H9 (cell line): ENCODE measurements around the gene MMP17. TPM values are rescaled to one million over a fixed set of nuclear protein-coding genes. Genes with fewer than 3 reads are reported as not detected.

Experiments
- DNase-seq: peaks from one replicate; pipeline ENCODE4 v3.0.0-alpha.2; 2017
- H2AFZ ChIP-seq: one replicate; pipeline ENCODE4 v1.6.1; 2013; ENCODE audit warnings: mild to moderate bottlenecking, low read length, control low read depth, moderate library complexity
- H2AK5ac ChIP-seq: 2 replicates; pipeline ENCODE4 v1.6.1; 2013; ENCODE audit warnings: low read length, control low read depth, mixed read lengths; ENCODE audit not compliant: insufficient read length
- H2BK120ac ChIP-seq: one replicate; pipeline ENCODE4 v1.6.1; 2013; ENCODE audit warnings: low read depth, mild to moderate bottlenecking, low read length, control low read depth, inconsistent platforms; ENCODE audit not compliant: poor library complexity, severe bottlenecking
- H2BK12ac ChIP-seq: 2 replicates; pipeline ENCODE4 v1.6.1; 2013; ENCODE audit warnings: low read length, control low read depth, mixed read lengths, low read depth; ENCODE audit not compliant: insufficient read length
- H2BK15ac ChIP-seq: 2 replicates; pipeline ENCODE4 v1.6.1; 2013; ENCODE audit warnings: low read depth, low read length, control low read depth
- H2BK20ac ChIP-seq: one replicate; pipeline ENCODE4 v1.6.1; 2013; ENCODE audit warnings: low read depth, mild to moderate bottlenecking, low read length, control low read depth, inconsistent platforms; ENCODE audit not compliant: poor library complexity, severe bottlenecking
- H2BK5ac ChIP-seq: 2 replicates; pipeline ENCODE4 v1.6.1; 2013; ENCODE audit warnings: low read length, control low read depth, mixed read lengths; ENCODE audit not compliant: insufficient read length
- H3K14ac ChIP-seq: 2 replicates; pipeline ENCODE4 v1.6.1; 2013; ENCODE audit warnings: low read length, control low read depth; ENCODE audit not compliant: insufficient read depth
- H3K18ac ChIP-seq: 2 replicates; pipeline ENCODE4 v1.6.1; 2013; ENCODE audit warnings: low read depth, mild to moderate bottlenecking, mixed read lengths, low read length, control low read depth; ENCODE audit not compliant: insufficient read length
- H3K23ac ChIP-seq: 2 replicates; pipeline ENCODE4 v1.6.1; 2013; ENCODE audit warnings: low read length, control low read depth, mixed read lengths, low read depth; ENCODE audit not compliant: insufficient read length
- H3K23me2 ChIP-seq: 2 replicates; pipeline ENCODE4 v1.6.1; 2013; ENCODE audit warnings: low read depth, mild to moderate bottlenecking, mixed read lengths, low read length, control low read depth; ENCODE audit not compliant: insufficient read length, poor library complexity, severe bottlenecking
- H3K27ac ChIP-seq: 2 replicates; pipeline ENCODE4 v1.5.1; 2013; ENCODE audit warnings: low read length, control low read depth, mixed read lengths, low read depth; ENCODE audit not compliant: insufficient read length
- H3K27me3 ChIP-seq: 2 replicates; pipeline ENCODE4 v1.6.1; 2013; ENCODE audit warnings: low read length, control low read depth, inconsistent platforms; ENCODE audit not compliant: insufficient read depth
- H3K4ac ChIP-seq: 2 replicates; pipeline ENCODE4 v1.6.1; 2013; ENCODE audit warnings: low read depth, mild to moderate bottlenecking, control low read depth, inconsistent platforms, low read length, moderate library complexity
- H3K4me1 ChIP-seq: 2 replicates; pipeline ENCODE4 v1.6.1; 2013; ENCODE audit warnings: low read length, control low read depth, inconsistent platforms; ENCODE audit not compliant: insufficient read depth
- H3K4me2 ChIP-seq: 2 replicates; pipeline ENCODE4 v1.6.1; 2013; ENCODE audit warnings: low read length, control low read depth, mixed read lengths; ENCODE audit not compliant: insufficient read length, insufficient read depth
- H3K56ac ChIP-seq: 2 replicates; pipeline ENCODE4 v1.6.1; 2013; ENCODE audit warnings: low read depth, mild to moderate bottlenecking, mixed read lengths, low read length, control low read depth; ENCODE audit not compliant: insufficient read length
- H3K79me1 ChIP-seq: 2 replicates; pipeline ENCODE4 v1.6.1; 2013; ENCODE audit warnings: low read depth, mild to moderate bottlenecking, moderate library complexity, low read length, control low read depth, inconsistent platforms; ENCODE audit not compliant: insufficient read depth, poor library complexity, severe bottlenecking
- H3K79me2 ChIP-seq: 2 replicates; pipeline ENCODE4 v1.6.1; 2013; ENCODE audit warnings: low read length, control low read depth, inconsistent platforms; ENCODE audit not compliant: insufficient read depth
- H3K9ac ChIP-seq: 2 replicates; pipeline ENCODE4 v1.6.1; 2013; ENCODE audit warnings: low read length, control low read depth, mixed read lengths; ENCODE audit not compliant: insufficient read length; ENCODE audit errors: extremely low read depth
- H3K9me3 ChIP-seq: one replicate; pipeline ENCODE4 v1.6.1; 2013; ENCODE audit warnings: low read depth, low read length, inconsistent platforms; ENCODE audit not compliant: control insufficient read depth
- H3T11ph ChIP-seq: one replicate; pipeline ENCODE4 v1.6.1; 2013; ENCODE audit warnings: mild to moderate bottlenecking, low read length, control low read depth, inconsistent platforms
- H4K20me1 ChIP-seq: one replicate; pipeline ENCODE4 v1.6.1; 2013; ENCODE audit not compliant: control insufficient read depth, insufficient read length, insufficient read depth
- H4K5ac ChIP-seq: 2 replicates; pipeline ENCODE4 v1.6.1; 2013; ENCODE audit warnings: low read depth, mild to moderate bottlenecking, mixed read lengths, low read length, control low read depth; ENCODE audit not compliant: insufficient read length
- H4K8ac ChIP-seq: replicated peaks from 2 replicates; pipeline ENCODE4 v1.6.1; 2013; ENCODE audit warnings: low read length, control low read depth, mixed read lengths, low read depth; ENCODE audit not compliant: insufficient read length
- H4K91ac ChIP-seq: 2 replicates; pipeline ENCODE4 v1.6.1; 2013; ENCODE audit warnings: low read depth, mild to moderate bottlenecking, moderate library complexity, mixed read lengths, low read length, control low read depth; ENCODE audit not compliant: insufficient read length
- H3K27ac Mint-ChIP-seq, 3 experiments: 2 replicates in 2 of 3; 3 replicates in 1 of 3; pipeline ENCODE4 v1.8.0; 2020 to 2021; ENCODE audit warnings: mixed read lengths in 3 of 3, mild to moderate bottlenecking in 1 of 3, moderate library complexity in 1 of 3
- H3K27me3 Mint-ChIP-seq: 2 replicates; pipeline ENCODE4 v1.8.0; 2021; ENCODE audit warnings: low read depth, mild to moderate bottlenecking, moderate library complexity, mixed read lengths
- H3K36me3 Mint-ChIP-seq, 3 experiments: 2 replicates in 2 of 3; 3 replicates in 1 of 3; pipeline ENCODE4 v1.8.0; 2020 to 2021; ENCODE audit warnings: low read depth in 3 of 3, mixed read lengths in 3 of 3; ENCODE audit not compliant: insufficient read depth in 1 of 3
- H3K4me1 Mint-ChIP-seq, 2 experiments: 2 replicates each; pipeline ENCODE4 v1.8.0; 2020; ENCODE audit warnings: mixed read lengths in 2 of 2
- H3K4me3 Mint-ChIP-seq, 2 experiments: 2 replicates in 1 of 2; 3 replicates in 1 of 2; pipeline ENCODE4 v1.8.0; 2020 to 2021; ENCODE audit warnings: mild to moderate bottlenecking in 2 of 2, mixed read lengths in 2 of 2, moderate library complexity in 1 of 2
- H3K9me3 Mint-ChIP-seq, 2 experiments: 2 replicates in 1 of 2; 3 replicates in 1 of 2; pipeline ENCODE4 v1.8.0; 2020; ENCODE audit warnings: mild to moderate bottlenecking in 2 of 2, mixed read lengths in 2 of 2, moderate library complexity in 1 of 2
- CTCF ChIP-seq: fragments of 200-600 bp; sonication (generic); conservative IDR thresholded peaks from 3 replicates; pipeline ENCODE4 v1.8.0; 2021; ENCODE audit warnings: antibody characterized with exemption, mild to moderate bottlenecking
- WGBS: extraction: QIAGEN DNeasy Blood & Tissue Kit; methylation state at CpG from one replicate; pipeline ENCODE4 v1.1.7; 2013; ENCODE audit warnings: missing lambda C conversion rate, low lambda C conversion rate, mixed read lengths; ENCODE audit not compliant: insufficient read length; ENCODE audit errors: extremely low coverage; 5-methylcytosine and 5-hydroxymethylcytosine counted together
- total RNA-seq: library from RNA; stranded (reverse); gene quantifications from 2 replicates; pipeline ENCODE4 v1.2.1, GENCODE V29; 2021

The MMP17 gene
- total RNA-seq, 1 experiment from 2014 or later: 14.8 TPM

GRCh38 chr12:131862600-131862993 lies 34.4 kb downstream of the MMP17 start:
- peaks cover 0 to under 1% of the 10 kb centered on the region in 2 experiments; a peak in 1 of 5 replicates for H3K9me3 Mint-ChIP-seq
- Histone ChIP-seq H3K23ac (no peak overlapping the region), H2BK15ac (no peak overlapping the region), H3K4me2 (no peak overlapping the region), H4K91ac (no peak overlapping the region), H3K27ac (no peak overlapping the region), H2AK5ac (no peak overlapping the region), H3K23me2 (no peaks in the 10 kb centered on the region), H3K4me1 (peaks cover 4% of the 10 kb centered on the region; the same call in 1 of the 2 replicates), H3K79me2 (no peaks in the 10 kb centered on the region), H2BK20ac (no peak overlapping the region), H2BK5ac (no peak overlapping the region), H3K56ac (no peak overlapping the region), H3K18ac (no peak overlapping the region), H4K5ac (no peak overlapping the region), H3K9ac (no peak overlapping the region), H2BK12ac (no peak overlapping the region), H2BK120ac (no peak overlapping the region), H4K20me1 (no peaks in the 10 kb centered on the region), H3K27me3 (no peaks in the 10 kb centered on the region), H3T11ph (no peak overlapping the region), H3K4ac (no peak overlapping the region), H3K9me3 (no peaks in the 10 kb centered on the region), H3K79me1 (no peaks in the 10 kb centered on the region), H4K8ac (no peak overlapping the region), H3K14ac (peak overlapping the region; percentile 39; the same call in 1 of the 2 replicates), H2AFZ (no peak overlapping the region)
- peaks cover 3% of the 10 kb centered on the region for H3K27me3 Mint-ChIP-seq
- DNase-seq: peak; percentile 27
- H3K27ac Mint-ChIP-seq: peak overlapping the region; percentile 40 to 94 (median 47); a peak in 5 of 7 replicates
- H3K4me3 Mint-ChIP-seq: peak overlapping the region in 1 of 2 experiments; percentile 48; a peak in 2 of 5 replicates
- H3K36me3 Mint-ChIP-seq: peaks cover 0 to 5% (median 0%) of the 10 kb centered on the region in 3 experiments; a peak in 2 of 7 replicates
- H3K4me1 Mint-ChIP-seq: peaks cover 29 to 46% of the 10 kb centered on the region in 2 experiments
- no CpG with 5 or more reads among the region's 14 CpGs for WGBS
- no peak for TF ChIP-seq CTCF
